Type B pancreatic cell (in vitro differentiated cells): ENCODE results near the gene HLA-DOB. TPM values are rescaled to one million over a fixed set of nuclear protein-coding genes. Genes with fewer than 3 reads are reported as not detected.

Experiments used
- DNase-seq: peaks from one replicate; pipeline ENCODE4 v3.0.0; 2021; ENCODE audit warnings: mixed read lengths; ENCODE audit not compliant: unreplicated experiment; ENCODE audit errors: extremely low spot score
- H3K27ac Mint-ChIP-seq: 2 replicates; pipeline ENCODE4 v1.8.0; 2021; ENCODE audit warnings: mild to moderate bottlenecking, mixed read lengths
- H3K27me3 Mint-ChIP-seq: 2 replicates; pipeline ENCODE4 v1.8.0; 2021; ENCODE audit warnings: mixed read lengths
- H3K36me3 Mint-ChIP-seq: 2 replicates; pipeline ENCODE4 v1.8.0; 2021; ENCODE audit warnings: mixed read lengths
- H3K4me1 Mint-ChIP-seq: one replicate; pipeline ENCODE4 v1.8.0; 2021; ENCODE audit warnings: mixed read lengths; ENCODE audit not compliant: unreplicated experiment
- H3K4me3 Mint-ChIP-seq: 2 replicates; pipeline ENCODE4 v1.8.0; 2021; ENCODE audit warnings: mild to moderate bottlenecking, mixed read lengths
- H3K9me3 Mint-ChIP-seq: 2 replicates; pipeline ENCODE4 v1.8.0; 2021; ENCODE audit warnings: mixed read lengths
- CTCF ChIP-seq: fragments of 200-600 bp; sonication (generic); conservative IDR thresholded peaks from 2 replicates; pipeline ENCODE4 v1.5.0; 2021; ENCODE audit warnings: antibody characterized with exemption, mild to moderate bottlenecking
- total RNA-seq: library from RNA; stranded (reverse); gene quantifications from 2 replicates; pipeline ENCODE4 v1.2.1, GENCODE V29; 2021; ENCODE audit warnings: low replicate concordance

HLA-DOB gene
- total RNA-seq, 1 donor from 2014 or later = not detected

DNA sequence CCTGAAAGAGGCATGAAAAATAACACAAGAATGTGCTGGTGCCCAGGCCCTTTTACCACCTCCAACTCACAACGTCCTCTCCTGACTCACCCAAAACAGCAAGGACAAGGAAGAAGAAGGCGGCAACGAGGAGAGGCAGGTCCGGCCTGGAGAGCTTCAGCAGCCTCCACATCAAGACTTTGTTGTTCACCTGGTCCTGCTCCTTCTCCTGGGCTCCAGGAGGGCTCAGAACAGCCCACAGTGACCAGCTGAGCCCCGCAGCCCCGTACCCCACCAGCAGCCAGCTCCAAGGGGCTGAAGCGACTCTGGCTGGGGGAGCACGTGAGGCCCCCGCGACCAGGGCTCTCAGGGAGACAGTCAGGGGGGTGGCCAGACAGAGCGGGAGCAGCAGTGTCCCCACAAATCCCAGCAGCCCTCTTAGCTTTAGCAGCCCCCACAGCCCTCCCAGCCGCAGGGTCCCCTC, 20.9 kb upstream of the HLA-DOB start:
- no peak for DNase-seq

DNA sequence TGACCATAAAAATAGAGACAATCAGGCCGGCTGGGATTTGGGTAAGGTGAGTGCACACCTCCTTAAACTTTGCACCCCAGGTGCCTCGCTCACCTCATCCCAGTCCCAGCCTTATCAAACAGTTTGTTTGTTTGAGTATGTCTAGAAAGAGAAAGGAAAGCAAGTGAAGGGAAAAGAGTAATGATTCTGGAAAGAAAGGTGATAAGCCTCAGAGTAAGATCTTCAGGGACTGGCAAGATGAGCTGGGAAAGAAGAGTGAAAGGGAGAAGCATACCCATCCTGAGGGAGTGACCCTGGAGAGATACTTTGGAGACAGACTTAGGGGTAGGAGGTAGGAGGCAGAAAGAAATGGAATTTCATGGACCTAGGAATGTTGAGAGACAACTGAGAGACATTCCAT, 20.1 kb upstream of the HLA-DOB start:
- peak overlapping the region; percentile 94 for H3K4me3 Mint-ChIP-seq
- peaks cover 18% of the 10 kb centered on the region for H3K27me3 Mint-ChIP-seq
- H3K27ac Mint-ChIP-seq = no peak overlapping the region
- H3K36me3 Mint-ChIP-seq = peaks cover 9% of the 10 kb centered on the region
- TF ChIP-seq CTCF = no peak
- H3K4me1 Mint-ChIP-seq = no peaks in the 10 kb centered on the region
- no peak for DNase-seq
- no peaks in the 10 kb centered on the region for H3K9me3 Mint-ChIP-seq

More for the DNA sequence above, 20.9 kb upstream of the HLA-DOB start:
- H3K4me1 Mint-ChIP-seq = no peaks in the 10 kb centered on the region
- peak overlapping the region; percentile 94 for H3K4me3 Mint-ChIP-seq
- peaks cover 9% of the 10 kb centered on the region for H3K36me3 Mint-ChIP-seq
- H3K9me3 Mint-ChIP-seq = no peaks in the 10 kb centered on the region
- peaks cover 27% of the 10 kb centered on the region for H3K27me3 Mint-ChIP-seq
- peak overlapping the region; percentile 27 for H3K27ac Mint-ChIP-seq
- TF ChIP-seq CTCF = no peak

DNA sequence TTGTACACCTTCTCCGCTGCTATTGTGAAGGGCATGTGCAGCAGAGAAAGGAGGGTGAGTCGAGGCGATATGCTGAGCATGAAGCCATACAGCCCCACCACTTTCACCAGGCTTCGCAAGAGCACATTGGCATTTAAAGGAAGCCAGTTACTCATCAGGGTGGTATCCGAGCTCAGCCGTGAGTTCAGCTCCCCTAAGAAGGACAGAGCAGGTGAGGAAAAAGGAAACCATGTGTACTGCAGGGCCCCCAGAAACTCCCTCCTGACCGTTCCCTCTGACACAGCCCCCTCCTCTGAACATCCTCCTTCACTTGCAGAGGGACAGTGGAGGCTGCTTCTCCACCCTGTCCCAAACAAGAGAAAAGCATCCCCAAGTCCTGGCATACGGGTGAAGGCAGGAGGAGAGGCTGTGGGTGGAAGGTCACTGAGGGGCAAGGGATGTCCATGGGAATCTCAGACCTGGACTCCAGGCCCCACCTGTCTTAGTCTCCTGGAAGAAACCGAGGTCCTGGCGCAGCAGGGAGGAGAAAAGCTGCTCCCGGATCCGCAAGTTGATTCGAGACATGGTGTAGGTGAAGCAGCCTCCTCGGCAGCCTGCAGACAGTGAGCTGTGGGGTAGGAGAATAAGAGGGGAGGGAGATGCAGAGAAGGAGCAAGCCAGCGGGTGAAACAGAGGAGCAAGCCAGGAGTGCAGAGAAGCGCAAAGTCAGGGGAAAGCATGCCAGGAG, 18.5 kb upstream of the HLA-DOB start:
- Mint-ChIP-seq H3K36me3 (peaks cover 9% of the 10 kb centered on the region), H3K4me3 (no peak overlapping the region), H3K27me3 (peaks cover 13% of the 10 kb centered on the region), H3K9me3 (no peaks in the 10 kb centered on the region), H3K27ac (no peak overlapping the region), H3K4me1 (no peaks in the 10 kb centered on the region)
- no peak for TF ChIP-seq CTCF
- DNase-seq = no peak

GRCh38 chr6:32833664-32834063, 16.9 kb upstream of the HLA-DOB start:
- no peaks in the 10 kb centered on the region for H3K4me1 Mint-ChIP-seq
- no peaks in the 10 kb centered on the region for H3K9me3 Mint-ChIP-seq
- H3K4me3 Mint-ChIP-seq = no peak overlapping the region
- DNase-seq = no peak
- peaks cover 12% of the 10 kb centered on the region for H3K36me3 Mint-ChIP-seq
- peaks cover 13% of the 10 kb centered on the region for H3K27me3 Mint-ChIP-seq
- no peak for TF ChIP-seq CTCF
- H3K27ac Mint-ChIP-seq = no peak overlapping the region

DNA sequence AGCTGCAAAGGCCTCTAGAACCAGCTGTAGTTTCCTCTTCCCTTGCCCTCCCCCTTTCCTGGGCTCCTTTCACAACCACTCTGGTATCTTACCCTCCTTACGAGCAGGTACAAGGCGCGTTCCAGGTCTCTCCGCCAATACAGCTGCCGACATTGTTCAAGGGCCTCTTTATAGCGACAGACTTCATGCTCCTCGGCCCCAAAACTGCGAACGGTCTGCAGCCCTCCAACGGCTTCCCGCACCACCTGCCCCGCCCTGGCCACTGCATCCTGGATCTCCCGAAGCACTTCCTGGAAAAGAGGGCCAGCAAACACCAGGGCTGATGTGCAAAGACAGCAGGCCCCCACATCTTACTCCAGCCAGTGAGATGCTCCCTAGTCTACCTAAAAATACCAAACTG, 15.7 kb upstream of the HLA-DOB start:
- H3K36me3 Mint-ChIP-seq = peaks cover 12% of the 10 kb centered on the region
- H3K27ac Mint-ChIP-seq = no peak overlapping the region
- peaks cover 13% of the 10 kb centered on the region for H3K27me3 Mint-ChIP-seq
- no peaks in the 10 kb centered on the region for H3K4me1 Mint-ChIP-seq
- TF ChIP-seq CTCF = no peak
- H3K4me3 Mint-ChIP-seq = no peak overlapping the region
- no peaks in the 10 kb centered on the region for H3K9me3 Mint-ChIP-seq
- no peak for DNase-seq
